GM12872 (cell line): ENCODE measurements around the gene ZDHHC24.

Experiments
- CTCF ChIP-seq: IDR thresholded peaks from 3 replicates; pipeline ENCODE4 v1.5.1; 2011; ENCODE audit warnings: low read depth, mild to moderate bottlenecking, low read length, moderate library complexity; ENCODE audit not compliant: insufficient read depth

The ZDHHC24 gene

GRCh38 chr11:66494935-66495334 lies 50.9 kb downstream of the ZDHHC24 start:
- TF ChIP-seq CTCF, result no peak

DNA sequence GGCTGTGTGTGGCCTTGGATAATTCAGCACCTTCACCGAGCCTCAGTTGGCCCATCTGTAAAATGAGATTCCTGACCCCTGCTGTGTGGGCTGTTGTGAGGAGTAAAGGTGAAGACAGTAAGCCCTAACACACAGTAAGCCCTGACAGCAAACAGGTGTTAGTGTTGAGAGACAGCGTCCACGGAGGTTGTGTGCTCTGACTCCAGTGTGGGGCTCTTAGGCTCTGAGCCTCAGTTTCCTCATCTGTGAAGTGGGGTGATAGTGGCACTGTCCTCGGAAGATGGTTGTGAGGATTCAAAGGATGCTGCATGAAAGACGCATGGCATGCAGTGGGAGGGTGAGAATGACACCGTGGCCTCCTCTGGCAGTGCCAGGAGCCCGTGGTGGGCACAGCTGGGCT lies 51.4 kb downstream of the ZDHHC24 start:
- no peak for TF ChIP-seq CTCF

DNA sequence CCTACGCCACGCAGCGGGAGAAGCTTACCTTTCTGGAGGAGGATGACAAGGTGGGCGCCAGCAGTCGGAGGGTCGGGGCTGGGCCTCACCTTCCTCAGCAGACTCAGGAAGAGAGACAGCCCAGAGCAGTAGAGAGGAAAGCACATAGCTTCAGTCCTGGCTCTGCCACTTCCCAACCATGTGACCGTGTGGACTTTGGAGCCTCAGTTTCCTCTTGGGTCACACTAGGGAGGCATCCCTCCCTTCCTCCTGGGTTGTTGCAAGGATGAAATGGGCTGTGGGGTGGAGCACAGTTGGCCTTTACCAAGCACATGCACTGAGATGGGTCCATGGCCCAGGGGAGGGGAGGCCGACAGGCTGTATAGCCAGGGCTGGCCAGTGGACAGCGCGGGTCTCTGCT lies 52.7 kb downstream of the ZDHHC24 start:
- no peak for TF ChIP-seq CTCF

DNA sequence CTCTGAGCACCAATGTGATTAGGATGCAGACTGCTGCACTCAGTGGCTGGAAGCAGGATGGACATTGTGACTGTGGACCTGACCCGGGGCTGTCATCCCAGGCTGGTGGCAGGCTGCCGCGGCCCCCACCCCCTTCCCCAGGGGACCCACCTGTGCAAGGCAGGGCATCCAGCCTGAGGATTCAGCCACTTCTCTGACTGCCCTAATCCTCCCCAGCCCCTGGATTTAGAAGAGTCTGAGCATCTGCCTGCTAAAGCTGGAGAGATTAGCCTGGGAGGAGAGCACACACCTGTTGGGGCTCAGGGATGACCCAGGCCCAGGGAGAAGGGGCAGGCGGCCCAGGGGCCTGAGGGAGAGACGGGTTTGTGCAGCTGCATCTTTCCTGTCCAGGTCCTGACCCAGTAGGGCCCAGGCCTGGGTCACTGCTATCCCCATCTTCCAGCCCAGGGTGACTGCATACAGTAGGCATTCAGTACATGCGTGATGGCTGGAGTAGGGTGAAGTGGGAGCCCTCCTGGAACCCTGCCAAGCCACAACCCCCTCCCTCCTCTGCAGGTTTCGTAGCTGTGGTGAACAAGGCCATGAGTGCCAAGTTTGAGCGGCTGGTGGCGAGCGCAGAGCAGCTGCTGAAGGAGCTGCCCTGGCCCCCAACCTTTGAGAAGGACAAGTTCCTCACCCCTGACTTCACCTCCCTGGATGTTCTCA lies 53.5 kb downstream of the ZDHHC24 start:
- TF ChIP-seq CTCF, result no peak

DNA sequence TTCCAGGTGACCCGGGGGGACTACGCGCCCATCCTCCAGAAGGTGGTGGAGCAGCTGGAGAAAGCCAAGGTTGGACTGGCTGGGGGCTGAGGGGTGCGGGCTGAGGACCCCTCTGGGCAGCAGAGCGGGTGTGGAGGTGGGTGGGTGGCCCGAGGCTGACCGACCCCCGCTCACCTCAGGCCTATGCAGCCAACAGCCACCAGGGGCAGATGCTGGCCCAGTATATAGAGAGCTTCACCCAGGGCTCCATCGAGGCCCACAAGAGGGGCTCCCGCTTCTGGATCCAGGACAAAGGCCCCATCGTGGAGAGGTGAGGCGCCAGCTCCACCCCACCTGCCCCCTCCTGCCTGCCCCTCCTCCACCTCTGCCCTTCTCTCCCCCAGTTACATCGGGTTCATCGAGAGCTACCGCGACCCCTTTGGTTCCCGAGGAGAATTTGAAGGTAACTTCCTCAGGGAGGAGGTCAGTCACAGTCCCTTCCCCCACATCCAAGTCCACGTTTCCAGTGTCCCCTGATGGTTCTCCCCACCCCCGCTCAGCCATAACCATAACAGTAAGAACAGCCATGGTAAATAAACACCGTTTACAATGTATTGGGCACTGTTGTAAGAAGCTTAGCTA lies 54.4 kb downstream of the ZDHHC24 start:
- TF ChIP-seq CTCF, result peak; percentile 50; the same call in 2 of the 3 replicates

- TF ChIP-seq CTCF, result no peak
These were observed 56.2 kb downstream of the ZDHHC24 start for GRCh38 chr11:66489636-66490035.

DNA sequence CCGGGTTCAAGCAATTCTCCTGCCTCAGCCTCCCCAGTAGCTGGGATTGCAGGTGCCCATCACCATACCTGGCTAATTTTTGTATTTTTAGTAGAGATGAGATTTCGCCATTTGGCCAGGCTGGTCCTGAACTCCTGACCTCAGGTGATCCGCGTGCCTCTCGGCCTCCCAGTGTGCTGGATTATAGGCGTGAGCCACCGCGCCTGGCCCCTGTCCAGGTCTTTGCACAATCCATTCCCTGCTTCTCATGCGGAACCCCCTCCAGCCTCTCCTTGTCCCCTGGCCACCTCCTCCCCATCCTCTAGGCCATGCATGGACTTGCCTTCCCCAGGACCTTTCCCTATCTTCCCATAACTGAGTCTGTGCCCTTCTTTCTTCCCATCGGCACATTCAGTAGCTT lies 56.9 kb downstream of the ZDHHC24 start:
- no peak for TF ChIP-seq CTCF
